Inflammatory macrophage treated with lipopolysaccharide for 4 hours (primary cell): ENCODE data around the gene KCNJ16.
A peak's percentile ranks its signal among the peaks of the same experiment; 100 is the strongest.

ENCODE experiments used
- DNase-seq: peaks from one replicate; pipeline ENCODE4 v3.0.0-alpha.2; 2020

Gene KCNJ16

DNA sequence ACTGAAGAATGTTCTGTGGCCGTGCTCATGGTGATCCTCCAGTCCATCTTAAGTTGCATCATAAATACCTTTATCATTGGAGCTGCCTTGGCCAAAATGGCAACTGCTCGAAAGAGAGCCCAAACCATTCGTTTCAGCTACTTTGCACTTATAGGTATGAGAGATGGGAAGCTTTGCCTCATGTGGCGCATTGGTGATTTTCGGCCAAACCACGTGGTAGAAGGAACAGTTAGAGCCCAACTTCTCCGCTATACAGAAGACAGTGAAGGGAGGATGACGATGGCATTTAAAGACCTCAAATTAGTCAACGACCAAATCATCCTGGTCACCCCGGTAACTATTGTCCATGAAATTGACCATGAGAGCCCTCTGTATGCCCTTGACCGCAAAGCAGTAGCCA is 57.5 kb downstream of the KCNJ16 start:
- no peak for DNase-seq

DNA sequence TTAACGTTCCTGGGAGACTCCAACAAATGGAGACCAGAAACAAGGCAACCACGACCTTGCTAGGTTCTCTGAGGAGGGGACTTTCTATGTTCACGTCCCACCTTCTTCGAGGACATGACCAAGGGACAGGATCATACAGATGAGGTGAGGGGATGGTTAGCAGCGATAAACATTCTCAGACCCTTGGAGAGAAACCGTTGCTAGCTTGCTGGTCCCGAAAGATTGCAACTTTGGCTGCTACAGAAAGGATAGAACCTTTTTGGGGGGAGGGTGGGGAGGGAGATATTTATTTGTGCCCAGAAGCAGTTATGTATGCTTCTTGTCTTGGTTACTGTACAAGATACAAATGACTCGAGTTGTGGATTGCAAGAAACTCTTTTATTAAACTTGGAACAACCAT is 59.0 kb downstream of the KCNJ16 start:
- DNase-seq = no peak

DNA sequence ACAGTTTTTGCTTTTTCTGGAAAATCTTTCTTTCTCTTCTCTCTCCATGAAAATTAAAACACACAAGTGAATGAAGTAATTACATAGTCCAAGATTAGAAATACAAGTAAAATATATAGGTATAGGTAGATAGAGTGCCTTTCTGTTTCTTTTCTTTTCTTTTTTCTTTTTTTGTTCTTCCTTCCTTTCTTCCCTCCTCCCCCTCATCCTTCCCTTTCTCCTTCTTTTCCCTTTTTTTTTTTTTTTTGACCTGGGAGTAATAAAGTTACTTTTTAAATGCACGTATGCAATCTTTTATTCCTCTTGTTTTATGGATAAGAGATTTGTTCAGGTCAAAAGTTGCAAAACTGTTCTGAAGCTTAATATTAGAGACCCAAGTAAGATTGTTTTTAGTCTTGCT is 59.8 kb downstream of the KCNJ16 start:
- DNase-seq = no peak

DNA sequence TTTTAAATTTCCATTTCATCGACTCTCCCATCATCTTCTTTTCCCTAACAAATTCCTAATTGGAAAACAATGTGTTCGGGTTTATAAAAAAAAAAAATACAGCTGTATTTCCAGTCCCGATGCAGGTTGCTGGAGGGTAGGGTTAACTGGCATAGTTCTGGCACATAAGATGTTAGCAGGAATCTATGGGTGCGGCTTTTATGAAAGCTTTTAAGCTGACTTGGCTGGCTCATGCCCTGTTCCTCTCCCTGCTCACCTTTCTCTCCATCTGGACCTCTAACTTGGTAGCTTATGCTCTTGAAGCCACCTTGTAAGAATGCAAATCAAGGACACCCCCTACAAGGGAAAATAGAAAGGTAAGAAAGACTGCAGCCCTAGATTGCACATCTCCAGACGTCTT is 61.1 kb downstream of the KCNJ16 start:
- DNase-seq = no peak

DNA sequence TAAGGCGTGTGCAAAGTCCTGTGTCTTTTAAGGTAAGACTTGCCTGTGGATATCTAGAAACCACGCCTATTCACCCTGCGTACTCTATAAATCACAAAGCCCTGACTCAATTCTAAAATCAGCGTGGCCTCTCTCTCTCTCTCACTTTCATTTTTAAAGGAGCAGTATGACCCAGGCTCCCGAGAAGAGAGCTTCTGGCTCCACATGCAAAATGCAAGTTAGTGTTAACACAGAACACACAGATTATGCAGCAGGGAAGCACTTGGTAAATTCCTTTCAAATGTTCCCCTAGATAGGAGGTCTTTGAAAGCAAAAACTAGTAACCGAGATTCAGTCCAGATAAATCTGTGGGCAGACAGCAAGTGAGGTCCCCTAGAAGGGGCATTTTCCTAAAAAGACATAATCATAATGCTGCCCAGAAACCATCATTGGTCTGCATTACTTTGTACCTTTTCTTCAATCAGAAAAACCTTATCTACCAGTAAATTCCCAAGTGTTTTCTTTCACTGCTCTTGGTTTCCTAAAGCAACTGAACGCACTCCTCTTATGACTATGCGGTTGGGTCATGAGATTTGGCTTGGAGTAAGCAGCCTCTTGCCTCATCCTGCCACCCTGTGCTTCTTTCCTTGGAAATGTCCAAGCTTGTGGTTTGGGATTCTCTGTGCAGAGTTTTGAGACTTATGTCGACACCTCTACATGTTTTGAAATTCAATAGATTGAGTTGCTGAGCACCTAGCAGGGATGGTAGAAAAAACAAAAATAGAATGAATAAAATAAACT is 62.6 kb downstream of the KCNJ16 start:
- peak; percentile 83 for DNase-seq

DNA sequence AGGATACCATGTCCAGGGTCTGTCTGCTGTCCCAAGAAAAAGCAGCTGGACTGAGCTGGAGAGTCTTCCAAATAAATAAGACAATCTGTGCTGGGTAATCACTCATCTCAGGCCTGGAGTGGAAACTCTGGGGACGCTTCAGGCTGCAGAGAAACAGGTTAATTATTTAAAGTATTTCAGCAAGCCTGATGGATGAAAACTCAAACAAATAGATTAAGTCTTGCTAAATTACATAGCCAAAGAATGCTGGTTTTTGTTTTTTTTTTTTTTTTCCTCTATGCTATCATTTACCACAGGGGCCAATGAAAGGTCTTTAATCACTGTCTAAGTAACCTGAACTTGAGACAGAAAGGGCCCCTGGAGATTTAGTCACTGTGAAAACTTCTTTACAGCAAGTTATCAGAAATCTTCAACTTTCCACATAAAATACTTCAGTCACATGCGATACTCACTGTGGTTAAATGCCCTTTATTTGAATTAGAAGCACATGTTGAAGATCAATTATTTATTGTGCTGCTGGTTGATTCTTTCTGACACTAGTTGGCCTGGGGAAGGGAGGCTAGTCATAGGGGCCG is 63.4 kb downstream of the KCNJ16 start:
- DNase-seq = no peak

DNA sequence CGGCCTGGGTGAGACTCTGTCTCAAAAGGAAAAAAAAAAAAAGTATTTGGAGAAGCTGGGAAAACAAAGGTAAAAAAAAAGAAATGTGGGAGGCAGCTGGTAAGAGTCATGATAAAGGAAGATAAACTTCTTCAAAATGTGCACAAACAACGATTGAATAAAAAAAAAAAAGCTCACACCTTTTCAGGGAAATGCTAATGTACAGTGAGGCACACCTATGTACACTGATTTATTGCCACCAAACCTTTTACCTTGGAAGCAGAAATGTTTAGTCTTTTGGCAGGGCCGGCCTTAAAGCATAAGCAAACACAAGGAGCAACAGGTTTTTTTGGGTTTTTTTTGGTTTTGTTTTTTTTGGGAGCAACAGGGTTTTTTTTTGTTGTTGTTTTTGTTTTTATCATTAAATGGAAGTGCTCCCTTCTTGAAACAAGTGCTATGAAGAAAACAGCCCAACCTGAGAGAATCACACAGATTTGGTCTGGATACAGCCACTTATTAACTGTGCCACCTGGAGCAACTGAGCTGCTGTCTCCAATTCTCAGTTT is 64.5 kb downstream of the KCNJ16 start:
- DNase-seq = no peak

DNA sequence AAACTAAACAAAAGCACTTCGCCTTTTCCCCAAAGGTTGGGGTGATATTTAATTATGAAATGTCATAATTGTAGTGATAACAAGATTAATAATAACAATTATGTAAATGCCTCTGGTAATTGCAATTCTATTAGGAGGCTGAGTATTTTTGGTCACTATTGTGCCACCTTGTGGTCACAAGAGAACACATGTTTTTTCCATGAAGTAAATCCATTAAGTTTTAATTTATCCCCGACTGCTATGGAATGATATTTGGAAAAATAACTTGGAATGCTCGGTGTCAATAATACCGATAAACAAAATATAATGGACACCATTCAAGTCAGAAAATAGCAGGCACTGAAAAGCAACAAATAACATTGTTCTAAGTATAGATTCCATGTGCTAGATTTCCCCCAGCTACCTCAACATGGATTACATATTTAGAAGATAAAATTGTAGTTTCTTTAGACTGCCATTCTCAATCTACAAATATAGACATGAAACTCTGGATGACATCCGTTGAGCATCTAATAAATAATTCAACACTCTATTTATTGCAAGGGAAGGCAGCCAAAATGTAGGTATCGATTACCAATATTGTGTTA is 69.3 kb downstream of the KCNJ16 start:
- DNase-seq = peak; percentile 34

DNA sequence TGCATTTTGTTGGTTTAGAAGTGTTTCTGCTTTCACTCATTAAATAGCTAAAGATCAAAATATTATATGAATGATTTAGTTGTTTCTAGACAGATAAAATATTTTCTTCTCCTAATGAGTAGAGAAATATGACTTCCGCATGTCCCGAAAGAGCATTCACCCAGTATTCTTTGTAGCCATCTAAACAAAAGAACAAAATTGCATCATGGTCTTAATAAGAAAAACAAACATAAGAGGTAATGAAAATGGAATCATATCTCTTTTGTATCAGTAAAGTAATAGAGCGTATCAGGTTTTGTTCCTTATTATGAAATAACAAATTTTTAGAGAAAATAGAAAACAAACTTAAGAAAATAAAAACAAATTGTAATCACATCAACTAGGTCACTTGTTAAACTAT is 78.2 kb downstream of the KCNJ16 start:
- DNase-seq = no peak

DNA sequence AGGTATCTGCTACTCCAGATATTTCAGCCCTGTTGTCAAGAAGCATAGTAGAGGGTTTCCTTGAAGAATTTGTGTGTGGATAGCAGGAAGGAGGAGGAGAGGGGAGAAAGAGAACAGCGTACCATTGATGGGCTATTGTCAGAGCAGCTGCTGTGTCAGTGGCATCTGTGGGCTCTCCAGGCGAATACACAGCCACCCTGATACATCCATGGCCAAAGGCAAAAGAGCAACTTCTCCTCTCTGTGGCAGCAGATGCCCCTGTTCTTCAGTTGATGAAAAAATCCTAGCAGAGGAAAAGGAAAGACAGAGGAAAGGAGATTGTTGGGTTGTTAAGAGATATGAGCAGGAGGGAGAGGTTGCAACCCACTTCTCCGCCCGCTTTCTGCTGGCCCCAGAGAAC is 82.1 kb downstream of the KCNJ16 start:
- DNase-seq = no peak

DNA sequence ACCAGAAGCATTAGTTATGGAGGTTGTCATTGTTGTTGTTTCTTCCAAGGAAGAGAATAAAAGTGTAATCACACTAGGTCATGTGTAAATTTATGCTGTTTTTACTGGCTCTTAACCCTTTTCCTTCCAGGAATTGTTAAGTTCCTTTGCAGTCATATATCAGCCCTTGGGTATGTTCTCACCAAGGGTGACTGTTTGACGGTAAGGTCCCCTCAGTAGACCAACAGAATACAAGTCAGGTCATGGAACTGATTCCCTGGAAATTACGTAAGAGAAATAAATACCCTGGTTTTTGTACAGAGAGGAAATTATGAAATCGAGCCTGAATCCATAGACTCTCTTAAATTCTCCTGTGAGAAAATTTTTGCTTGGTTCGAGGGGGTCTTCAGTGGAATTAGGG is 83.2 kb downstream of the KCNJ16 start:
- no peak for DNase-seq

DNA sequence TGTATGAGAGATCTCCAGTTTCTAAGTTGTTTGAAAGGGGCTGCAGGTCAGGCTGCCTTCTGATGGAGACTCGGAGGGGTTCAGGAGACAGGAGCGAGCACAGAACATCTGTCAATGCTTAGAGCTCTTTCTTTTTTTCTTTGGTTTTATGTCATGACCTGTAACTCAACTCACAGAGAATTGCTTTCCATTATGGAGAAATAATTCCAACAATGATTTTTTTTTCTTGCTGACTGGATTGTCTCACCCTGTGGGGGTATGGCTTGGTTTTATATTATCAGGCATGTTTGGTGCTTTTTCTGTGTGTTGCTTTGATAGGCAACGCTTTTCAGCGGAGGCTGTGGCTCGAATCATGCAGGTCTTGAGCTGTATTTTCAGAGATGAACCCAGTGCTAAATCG is 83.6 kb downstream of the KCNJ16 start:
- no peak for DNase-seq

DNA sequence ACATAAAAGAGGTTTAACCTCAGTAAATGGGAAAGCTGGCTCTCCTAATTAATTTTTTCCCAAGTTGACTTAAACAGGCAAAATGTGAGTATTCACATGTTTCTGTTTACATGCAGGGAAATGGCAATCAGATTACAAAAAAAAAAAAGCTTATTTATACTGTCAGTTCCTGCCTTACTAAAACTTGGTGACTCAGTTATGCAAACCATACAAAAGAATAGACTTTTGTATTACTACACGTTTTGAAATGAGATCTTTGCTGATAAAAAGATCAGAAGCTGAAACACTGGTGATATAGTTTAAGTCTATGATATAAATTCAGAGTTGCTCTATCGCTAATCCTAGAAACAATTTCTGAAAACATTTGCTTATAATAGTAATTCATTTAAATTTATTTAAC is 85.0 kb downstream of the KCNJ16 start:
- DNase-seq = no peak

DNA sequence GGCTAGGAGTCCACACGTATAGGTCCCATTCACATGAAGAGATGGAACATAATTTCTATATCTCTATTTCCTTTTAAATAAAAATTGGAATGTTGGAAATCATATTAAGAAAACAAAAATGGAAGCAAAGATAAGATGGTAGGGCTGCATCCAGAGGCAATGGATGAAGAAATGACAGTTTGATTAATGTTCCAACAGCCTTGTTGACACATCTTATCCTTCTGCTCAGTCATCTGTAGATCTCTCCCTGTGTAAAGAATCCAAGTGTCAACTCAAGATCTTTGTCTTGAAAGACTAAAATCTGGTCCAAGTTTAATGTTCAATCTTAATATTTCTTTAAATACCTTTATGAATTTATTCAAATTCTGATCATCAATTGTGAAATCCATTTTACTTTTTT is 86.5 kb downstream of the KCNJ16 start:
- DNase-seq = no peak

DNA sequence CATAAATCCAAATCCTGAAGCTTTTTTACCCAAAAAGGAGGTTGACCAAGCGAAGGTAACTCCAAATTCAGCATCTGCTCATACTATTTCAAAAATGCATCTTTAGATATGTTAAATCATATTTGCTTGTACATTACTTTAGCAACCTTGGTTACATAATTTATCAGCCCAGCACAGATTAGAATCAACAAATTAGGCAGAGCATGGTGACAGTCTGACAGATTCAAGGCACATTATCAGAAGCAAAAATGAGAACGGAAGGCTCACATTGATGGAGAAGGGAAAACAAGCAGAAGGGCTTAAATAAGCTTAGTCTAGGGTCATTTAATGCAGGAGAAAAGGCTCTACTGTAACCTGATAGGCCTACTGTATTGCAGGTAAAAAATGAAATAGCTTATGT is 90.4 kb downstream of the KCNJ16 start:
- no peak for DNase-seq

DNA sequence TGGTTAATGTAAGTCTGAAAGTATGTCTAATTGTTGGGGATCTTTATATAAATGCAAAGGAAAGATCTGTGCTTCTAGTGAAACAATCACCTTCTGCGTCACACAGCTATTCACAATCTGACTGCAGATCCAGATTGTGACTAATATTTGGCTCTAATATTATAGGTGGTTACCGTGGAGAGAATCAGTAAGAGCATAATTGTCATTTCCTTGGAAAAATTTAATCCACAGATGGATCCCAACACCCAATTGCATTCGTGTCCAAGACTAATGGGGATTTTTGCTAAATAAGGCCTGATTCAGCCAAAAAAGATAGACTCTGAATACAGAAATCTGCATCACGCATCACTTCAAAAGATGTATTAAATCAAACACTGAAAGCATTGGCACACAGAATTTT is 91.6 kb downstream of the KCNJ16 start:
- no peak for DNase-seq

DNA sequence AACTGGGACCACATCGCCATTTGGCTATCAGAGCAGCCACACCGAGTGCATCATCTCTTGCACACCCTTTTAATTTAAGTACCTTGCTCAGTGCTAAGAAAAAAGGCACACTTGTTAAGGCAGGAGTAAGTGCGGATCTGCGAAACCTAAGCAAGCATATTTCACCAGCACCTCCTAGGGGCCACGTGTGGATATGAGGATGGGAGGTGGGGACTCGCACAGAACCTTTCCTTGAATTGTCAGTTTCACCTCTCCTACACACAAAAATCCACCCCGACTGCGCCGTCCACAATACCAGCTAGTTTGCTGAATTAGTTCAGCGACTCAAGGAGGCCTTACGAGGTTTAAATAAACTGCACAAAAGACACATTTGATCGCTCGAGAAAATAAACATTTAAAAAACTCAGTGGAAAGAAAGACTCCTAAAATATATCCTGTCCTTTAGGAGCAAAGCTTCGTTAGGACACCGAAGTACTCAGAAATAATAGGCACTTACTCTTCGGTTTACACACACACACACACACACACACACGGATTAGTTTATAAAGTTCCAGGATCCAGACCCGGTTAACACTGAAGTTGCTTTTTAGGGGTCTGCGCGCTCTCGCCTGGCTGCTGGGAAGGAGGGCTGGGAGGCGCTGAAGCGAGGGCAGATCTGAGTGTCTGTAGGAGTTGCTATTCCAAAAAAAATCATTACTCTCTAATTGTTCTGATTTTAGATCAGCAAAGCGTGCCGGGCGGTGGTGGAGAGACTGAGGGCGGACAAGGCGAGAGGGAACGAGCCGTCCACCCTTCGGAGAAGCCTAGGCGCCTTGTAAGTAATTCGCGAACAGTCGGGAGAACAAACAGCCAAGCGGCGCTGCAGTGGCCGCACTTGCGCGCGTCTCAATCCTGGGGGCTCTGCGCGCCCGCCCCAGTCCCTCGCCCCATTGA is 93.3 kb downstream of the KCNJ16 start:
- DNase-seq = peak; percentile 80

DNA sequence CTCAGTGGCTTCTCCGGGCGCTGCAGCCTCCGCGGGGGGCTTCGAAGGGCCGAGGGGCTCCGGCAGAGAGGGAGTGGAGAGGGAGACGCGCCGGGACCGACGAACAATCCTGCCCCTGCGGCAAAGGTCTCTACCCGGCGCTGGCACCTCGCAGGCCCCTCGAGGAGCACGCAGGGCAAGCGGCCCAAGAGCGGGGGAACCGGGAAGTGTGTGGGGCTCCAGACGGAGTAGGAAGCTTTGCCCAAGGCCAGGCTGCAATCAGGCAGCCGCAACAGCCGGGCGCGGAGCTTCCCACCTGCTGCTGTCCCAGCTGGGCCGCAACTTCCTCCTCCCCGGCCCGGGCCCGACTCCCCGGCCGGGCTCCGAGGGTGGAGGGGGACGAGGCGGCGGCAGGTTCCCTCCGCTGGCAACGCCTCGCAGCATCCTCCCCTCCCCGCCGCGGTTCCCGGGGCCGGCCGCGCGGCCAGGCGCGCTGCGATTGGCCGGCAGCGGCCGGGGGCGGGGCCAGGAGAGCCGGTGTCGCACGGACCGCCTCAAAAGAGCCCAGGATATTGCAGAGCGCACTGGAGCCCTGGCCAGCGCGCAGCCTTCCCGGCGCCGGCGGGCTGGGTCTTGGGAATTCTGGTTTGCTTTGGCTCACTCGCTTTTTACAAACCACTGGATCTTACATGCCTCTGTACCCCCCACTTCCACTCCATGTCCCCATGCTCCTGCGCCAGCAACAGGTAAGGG is 94.1 kb downstream of the KCNJ16 start, which contains the start of gene KCNJ2:
Gene KCNJ2, plus strand, starts transcription at position 556 of the 732 bp plus-strand sequence. CDS start 5,508 bp downstream, outside the sequence.
- DNase-seq = peak; percentile 97

DNA sequence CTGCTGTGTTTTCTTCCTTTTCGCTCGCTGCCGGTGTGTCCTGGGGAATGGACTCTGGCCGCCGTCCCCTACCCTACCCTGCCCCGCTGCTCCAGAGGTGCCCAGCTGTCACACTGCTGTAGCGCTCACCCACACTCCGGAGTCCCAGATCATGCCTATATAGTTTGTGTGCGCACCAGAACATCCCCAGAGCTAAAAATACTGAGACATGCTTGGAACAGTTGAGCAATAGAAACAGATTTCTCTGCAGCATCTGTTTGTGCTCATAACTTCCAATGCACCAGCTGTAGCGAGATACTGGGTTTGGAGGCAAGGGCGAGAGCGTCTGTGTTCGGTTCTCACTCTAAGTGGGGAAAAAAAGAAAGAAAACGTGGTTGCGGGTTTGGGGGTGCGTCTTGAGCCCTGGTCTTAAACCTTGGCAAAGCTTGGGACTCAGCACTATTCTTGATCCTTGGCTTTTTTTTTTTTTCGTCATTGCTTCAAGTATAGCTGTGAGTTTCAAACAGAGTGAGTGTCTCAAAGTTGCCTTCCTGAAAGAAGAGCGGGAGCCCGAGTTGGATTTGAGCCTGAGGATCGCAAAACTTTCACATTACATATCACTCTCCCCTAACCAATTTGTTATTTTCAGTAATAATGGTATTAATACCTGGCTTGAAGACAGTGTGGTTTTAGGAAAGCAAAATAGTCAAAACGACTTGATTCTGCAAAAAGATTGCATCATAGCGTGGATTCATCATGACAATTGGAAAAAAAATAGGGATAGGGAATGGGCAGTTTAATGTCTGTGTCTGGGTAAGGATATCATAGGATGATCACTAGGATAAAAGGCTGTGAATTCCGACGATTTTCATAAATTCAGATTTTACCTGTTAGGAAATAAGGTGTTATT is 94.9 kb downstream of the KCNJ16 start:
- peak; percentile 50 for DNase-seq

DNA sequence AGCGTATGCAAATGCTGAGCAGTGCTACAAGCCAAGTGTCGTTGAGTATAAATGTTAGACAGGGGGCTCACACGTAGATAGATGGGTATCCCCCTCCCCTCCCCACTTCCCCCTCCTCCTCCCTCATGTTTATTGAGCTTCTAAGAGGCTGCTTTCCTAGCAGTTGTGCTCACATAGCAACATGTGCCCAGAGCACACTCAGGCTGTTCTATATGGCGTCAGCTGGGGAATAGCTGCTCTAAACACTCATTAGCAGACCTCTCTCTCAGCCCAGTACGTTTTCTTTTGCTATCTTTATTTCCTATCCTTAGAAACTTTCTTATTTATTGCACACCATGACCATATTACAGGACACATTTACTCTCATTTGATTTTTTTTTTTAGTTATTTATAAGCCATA is 96.1 kb downstream of the KCNJ16 start:
- DNase-seq = peak; percentile 41

DNA sequence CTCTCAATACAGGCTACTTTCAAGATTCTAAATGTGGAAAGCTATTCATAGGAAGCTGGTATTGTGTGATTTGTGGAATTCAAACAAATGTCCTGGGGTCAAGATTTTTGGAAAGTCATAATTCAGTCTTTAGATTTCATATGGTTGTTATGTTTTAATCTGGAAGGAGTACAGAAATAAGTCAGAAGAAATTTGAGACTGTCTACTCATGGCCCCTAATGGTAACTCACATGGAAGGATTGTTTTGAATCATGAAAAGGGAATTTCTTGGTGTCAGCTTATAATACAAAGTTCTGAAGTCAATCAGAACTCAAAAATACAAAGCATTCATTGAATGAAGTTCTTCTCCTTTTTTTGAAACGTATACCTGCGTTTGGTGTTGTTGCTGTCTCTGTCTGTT is 97.4 kb downstream of the KCNJ16 start:
- no peak for DNase-seq
